GM12878 (cell line): ENCODE data around the gene COPZ2.

Experiments used
- GABPA ChIP-seq: IDR thresholded peaks from 2 replicates; pipeline ENCODE4 v1.6.1; 2014; ENCODE audit warnings: antibody characterized with exemption, low read depth, mild to moderate bottlenecking, inconsistent platforms
- HDGF ChIP-seq: fragments of 450-650 bp; IDR thresholded peaks from 2 replicates; pipeline ENCODE4 v1.6.1; 2016; ENCODE audit warnings: antibody characterized with exemption
- SKIL ChIP-seq: fragments of 450-650 bp; IDR thresholded peaks from 2 replicates; pipeline ENCODE4 v1.6.1; 2017; ENCODE audit warnings: mild to moderate bottlenecking, low read depth, inconsistent platforms; ENCODE audit not compliant: poor library complexity, severe bottlenecking
- TAF1 ChIP-seq: IDR thresholded peaks from 2 replicates; pipeline ENCODE4 v1.6.1; 2011; ENCODE audit warnings: mild to moderate bottlenecking, low read depth, low read length, borderline replicate concordance
- ZBTB33 ChIP-seq: fragments of 450-650 bp; IDR thresholded peaks from 2 replicates; pipeline ENCODE4 v1.6.1; 2017; ENCODE audit warnings: mild to moderate bottlenecking

- TF ChIP-seq ZBTB33 (no peak), GABPA (no peak), TAF1 (no peak), SKIL (no peak), HDGF (no peak)
Measured at GRCh38 chr17:48012151-48012520, 25.5 kb downstream of the COPZ2 start.
